ENCODE measurements around the gene IQCM.

Gene IQCM

GRCh38 chr4:149815743-149816142 lies at the start of gene IQCM:
TSS of gene IQCM (minus strand) at chr4:149815843. CDS start at chr4:149742691, 73,152 bp downstream.
- DNase-seq (ENCODE audit: low read depth) = no peak
- no peak for TF ChIP-seq CTCF (IDR thresholded peaks at IDR 0.05; ENCODE audit: low read depth, low read length, missing control alignments)

GRCh38 chr4:149857446-149857845 lies 41.8 kb upstream of the IQCM start:
- no peak for TF ChIP-seq CTCF (IDR thresholded peaks at IDR 0.05; ENCODE audit: low read depth, low read length, missing control alignments)
- no peak overlapping the region for H3K4me3 ChIP-seq (ENCODE audit: low read depth, low read length)
- DNase-seq (ENCODE audit: low read depth) = no peak

More at GRCh38 chr4:149815743-149816142, at the start of gene IQCM:
- no peak within 1 kb of the TSS for H3K4me3 ChIP-seq (ENCODE audit: low read depth, low read length)

GRCh38 chr4:149845743-149846142 lies 30.1 kb upstream of the IQCM start:
- DNase-seq (ENCODE audit: low read depth) = no peak
- no peak overlapping the region for H3K4me3 ChIP-seq (ENCODE audit: low read depth, low read length)
- TF ChIP-seq CTCF (IDR thresholded peaks at IDR 0.05; ENCODE audit: low read depth, low read length, missing control alignments) = no peak

- TF ChIP-seq CTCF (IDR thresholded peaks at IDR 0.05; ENCODE audit: low read depth, low read length, missing control alignments) = no peak
Measured at GRCh38 chr4:149841686-149842085, 26.0 kb upstream of the IQCM start.

GRCh38 chr4:149838036-149838435 lies 22.4 kb upstream of the IQCM start:
- no peak overlapping the region for H3K4me3 ChIP-seq (ENCODE audit: low read depth, low read length)
- no peak for DNase-seq (ENCODE audit: low read depth)
- no peak for TF ChIP-seq CTCF (IDR thresholded peaks at IDR 0.05; ENCODE audit: low read depth, low read length, missing control alignments)

More at GRCh38 chr4:149841686-149842085, 26.0 kb upstream of the IQCM start:
- no peak for DNase-seq (ENCODE audit: low read depth)
- no peak overlapping the region for H3K4me3 ChIP-seq (ENCODE audit: low read depth, low read length)

- TF ChIP-seq CTCF (IDR thresholded peaks at IDR 0.05; ENCODE audit: low read depth, low read length, missing control alignments) = no peak
- no peak overlapping the region for H3K4me3 ChIP-seq (ENCODE audit: low read depth, low read length)
- DNase-seq (ENCODE audit: low read depth) = no peak
Measured at GRCh38 chr4:149836546-149836945, 20.9 kb upstream of the IQCM start.

- no peak overlapping the region for H3K4me3 ChIP-seq (ENCODE audit: low read depth, low read length)
- TF ChIP-seq CTCF (IDR thresholded peaks at IDR 0.05; ENCODE audit: low read depth, low read length, missing control alignments) = no peak
- DNase-seq (ENCODE audit: low read depth) = no peak
Measured at GRCh38 chr4:149835280-149835679, 19.6 kb upstream of the IQCM start.
